Tibial nerve (tissue), 4 donors: Measurements from ENCODE around the gene PARM1. TPM values are rescaled to one million over a fixed set of nuclear protein-coding genes. Genes with fewer than 3 reads are reported as not detected.

Experiments
- DNase-seq, 2 donors: peaks; one replicate each; pipeline ENCODE4 v3.0.0-alpha.2; 2019; ENCODE audit warnings: low spot score in 2 of 2
- H3K27ac ChIP-seq, 4 donors: fragments of 200-600 bp; sonication (generic) in 3 of 4; one replicate each; pipeline ENCODE4 v1.5.1; 2017 to 2019; ENCODE audit warnings: mild to moderate bottlenecking in 1 of 4
- H3K27me3 ChIP-seq, 2 donors: fragments of 200-600 bp; sonication (generic) in 1 of 2; one replicate each; pipeline versions ENCODE4 v1.5.1 to v1.6.0; 2017 to 2019
- H3K36me3 ChIP-seq, 3 donors: fragments of 200-600 bp; sonication (generic); one replicate each; pipeline ENCODE4 v1.5.1; 2018 to 2019
- H3K4me1 ChIP-seq, 4 donors: fragments of 200-600 bp; sonication (generic) in 3 of 4; one replicate each; pipeline ENCODE4 v1.5.1; 2017 to 2019
- H3K4me3 ChIP-seq, 4 donors: fragments of 200-600 bp; sonication (generic) in 3 of 4; one replicate each; pipeline ENCODE4 v1.5.1; 2017 to 2019; ENCODE audit warnings: mild to moderate bottlenecking in 1 of 4, moderate library complexity in 1 of 4
- H3K9me3 ChIP-seq, 4 donors: fragments of 200-600 bp; sonication (generic) in 3 of 4; one replicate each; pipeline ENCODE4 v1.5.1; 2017 to 2019
- EP300 ChIP-seq, 2 donors: sonication (generic); formaldehyde crosslinking; IDR thresholded peaks; one replicate each; pipeline ENCODE4 v1.6.1; 2017; ENCODE audit warnings: antibody characterized with exemption in 2 of 2, mild to moderate bottlenecking in 1 of 2
- POLR2A ChIP-seq, 2 donors: fragments of 450-650 bp; IDR thresholded peaks; one replicate each; pipeline ENCODE4 v1.6.1; 2017; ENCODE audit warnings: antibody characterized with exemption in 2 of 2, mild to moderate bottlenecking in 2 of 2, moderate library complexity in 2 of 2
- WGBS, 2 donors: methylation state at CpG; one replicate each; pipeline ENCODE4 v1.1.5; 2018; 5-methylcytosine and 5-hydroxymethylcytosine counted together
- total RNA-seq, 4 donors: library from RNA; depleted of rRNA; stranded (reverse); fragments of >200 nt; gene quantifications; one replicate each; pipeline ENCODE4 v1.1.0, GENCODE V29; 2016
- TF ChIP-seq, protein P1 (sequence below), 5 experiments: fragments of 200-600 bp in 3 of 5; fragments of 450-650 bp in 2 of 5; sonication (generic) in 3 of 5; IDR thresholded peaks; one replicate each; pipeline ENCODE4 v1.5.1; 2016 to 2019; ENCODE audit warnings: antibody characterized with exemption in 5 of 5, mild to moderate bottlenecking in 3 of 5, moderate library complexity in 2 of 5

PARM1 gene
- total RNA-seq, 4 donors from 2014 or later = 10.0 to 23.8 (median 20.9) TPM

DNA sequence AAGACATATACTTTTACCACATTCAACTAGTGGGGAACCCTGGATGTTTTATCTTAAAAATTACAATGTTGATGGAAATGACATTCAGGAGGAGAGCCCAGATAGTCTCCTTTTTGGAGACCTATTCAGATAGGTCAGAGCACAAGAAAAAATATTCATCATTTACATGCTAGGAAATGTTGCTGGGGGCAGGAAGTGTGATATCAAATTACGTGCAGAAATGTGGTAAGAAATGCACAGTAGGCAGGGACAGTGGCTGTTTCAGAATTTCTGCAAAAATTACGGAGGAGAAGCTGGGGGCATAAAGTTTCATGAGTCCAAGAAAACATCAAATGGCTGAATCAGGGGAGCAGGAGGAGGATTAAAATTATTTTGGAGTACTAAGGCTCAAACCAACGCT lies 8.2 kb downstream of the PARM1 start:
- H3K9me3 ChIP-seq = no peaks in the 10 kb centered on the region
- no peak for TF ChIP-seq EP300 (IDR thresholded peaks at IDR 0.05)
- TF ChIP-seq, protein P1, sequence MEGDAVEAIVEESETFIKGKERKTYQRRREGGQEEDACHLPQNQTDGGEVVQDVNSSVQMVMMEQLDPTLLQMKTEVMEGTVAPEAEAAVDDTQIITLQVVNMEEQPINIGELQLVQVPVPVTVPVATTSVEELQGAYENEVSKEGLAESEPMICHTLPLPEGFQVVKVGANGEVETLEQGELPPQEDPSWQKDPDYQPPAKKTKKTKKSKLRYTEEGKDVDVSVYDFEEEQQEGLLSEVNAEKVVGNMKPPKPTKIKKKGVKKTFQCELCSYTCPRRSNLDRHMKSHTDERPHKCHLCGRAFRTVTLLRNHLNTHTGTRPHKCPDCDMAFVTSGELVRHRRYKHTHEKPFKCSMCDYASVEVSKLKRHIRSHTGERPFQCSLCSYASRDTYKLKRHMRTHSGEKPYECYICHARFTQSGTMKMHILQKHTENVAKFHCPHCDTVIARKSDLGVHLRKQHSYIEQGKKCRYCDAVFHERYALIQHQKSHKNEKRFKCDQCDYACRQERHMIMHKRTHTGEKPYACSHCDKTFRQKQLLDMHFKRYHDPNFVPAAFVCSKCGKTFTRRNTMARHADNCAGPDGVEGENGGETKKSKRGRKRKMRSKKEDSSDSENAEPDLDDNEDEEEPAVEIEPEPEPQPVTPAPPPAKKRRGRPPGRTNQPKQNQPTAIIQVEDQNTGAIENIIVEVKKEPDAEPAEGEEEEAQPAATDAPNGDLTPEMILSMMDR (IDR thresholded peaks at IDR 0.05) = no peak
- no peak for TF ChIP-seq POLR2A (IDR thresholded peaks at IDR 0.05)
- no peak for DNase-seq
- no peak overlapping the region for H3K27ac ChIP-seq
- WGBS, 2 donors = 62 to 64% methylated on average over 3 of the region's 3 CpGs
- no peak overlapping the region for H3K4me3 ChIP-seq
- H3K27me3 ChIP-seq = no peaks in the 10 kb centered on the region
- H3K36me3 ChIP-seq = no peaks in the 10 kb centered on the region
- no peaks in the 10 kb centered on the region for H3K4me1 ChIP-seq

DNA sequence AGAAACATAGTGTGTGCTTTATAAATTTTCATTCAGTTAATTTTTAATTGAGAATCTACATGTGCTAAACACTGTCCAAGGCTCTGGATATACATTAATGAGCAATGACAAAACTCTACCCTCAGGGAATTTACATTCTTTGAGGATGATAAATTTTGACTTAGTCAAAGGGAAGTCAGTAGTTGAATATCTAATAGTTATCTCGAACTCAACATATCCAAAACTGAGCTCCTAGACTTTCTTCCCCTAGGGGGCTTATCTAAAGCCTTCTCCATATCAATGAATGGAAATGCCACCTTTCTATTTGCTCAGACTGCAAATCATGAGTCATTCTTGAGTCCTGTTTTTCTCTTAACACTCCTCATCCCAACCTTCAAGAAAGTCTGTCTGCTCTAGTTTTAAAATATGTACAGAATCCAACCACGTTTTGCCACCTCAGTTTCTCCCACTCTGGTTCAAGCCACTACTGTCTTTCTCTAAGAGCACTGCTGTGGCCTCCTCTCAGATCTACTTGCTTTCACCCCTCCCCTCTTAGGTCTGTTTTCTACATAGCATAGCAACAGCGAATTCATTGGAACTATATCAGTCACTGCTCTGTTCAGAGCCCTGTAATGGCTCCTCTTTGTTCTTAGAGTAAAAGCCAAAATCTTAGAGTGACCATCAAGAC lies 9.5 kb downstream of the PARM1 start:
- DNase-seq = no peak
- no peak overlapping the region for H3K27ac ChIP-seq

DNA sequence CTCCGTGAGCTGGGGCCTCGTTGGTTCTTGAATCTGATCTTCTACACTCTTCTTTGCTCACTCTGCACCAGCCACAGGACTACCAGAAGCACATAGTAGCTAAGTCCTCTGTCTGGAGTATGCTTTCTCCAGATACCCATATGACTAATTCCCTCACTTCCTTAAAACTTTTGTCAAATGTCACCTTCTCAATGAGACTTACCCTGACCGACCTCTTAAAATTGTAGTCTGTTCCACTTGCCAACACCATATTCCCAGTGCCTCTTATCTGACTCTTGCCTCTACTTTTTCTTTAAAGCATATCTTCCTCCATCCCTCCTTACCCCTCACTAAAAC lies 10.0 kb downstream of the PARM1 start:
- Histone ChIP-seq H3K36me3 (no peaks in the 10 kb centered on the region), H3K4me1 (no peaks in the 10 kb centered on the region), H3K27me3 (no peaks in the 10 kb centered on the region), H3K4me3 (no peak overlapping the region), H3K9me3 (no peaks in the 10 kb centered on the region), H3K27ac (no peak overlapping the region)
- DNase-seq = no peak
- 74 to 85% methylated on average over 3 of the region's 3 CpGs for WGBS, 2 donors
- TF ChIP-seq EP300 (IDR thresholded peaks at IDR 0.05) (no peak), POLR2A (IDR thresholded peaks at IDR 0.05) (no peak)
- TF ChIP-seq, protein P1 (IDR thresholded peaks at IDR 0.05) = no peak

More for the DNA sequence above, 9.5 kb downstream of the PARM1 start:
- Histone ChIP-seq H3K36me3 (no peaks in the 10 kb centered on the region), H3K4me3 (no peak overlapping the region), H3K4me1 (no peaks in the 10 kb centered on the region), H3K9me3 (no peaks in the 10 kb centered on the region), H3K27me3 (no peaks in the 10 kb centered on the region)
- WGBS, 2 donors = 77 to 84% methylated on average over 3 of the region's 3 CpGs
- TF ChIP-seq EP300 (IDR thresholded peaks at IDR 0.05) (no peak), POLR2A (IDR thresholded peaks at IDR 0.05) (no peak)
- TF ChIP-seq, protein P1 (IDR thresholded peaks at IDR 0.05) = no peak

DNA sequence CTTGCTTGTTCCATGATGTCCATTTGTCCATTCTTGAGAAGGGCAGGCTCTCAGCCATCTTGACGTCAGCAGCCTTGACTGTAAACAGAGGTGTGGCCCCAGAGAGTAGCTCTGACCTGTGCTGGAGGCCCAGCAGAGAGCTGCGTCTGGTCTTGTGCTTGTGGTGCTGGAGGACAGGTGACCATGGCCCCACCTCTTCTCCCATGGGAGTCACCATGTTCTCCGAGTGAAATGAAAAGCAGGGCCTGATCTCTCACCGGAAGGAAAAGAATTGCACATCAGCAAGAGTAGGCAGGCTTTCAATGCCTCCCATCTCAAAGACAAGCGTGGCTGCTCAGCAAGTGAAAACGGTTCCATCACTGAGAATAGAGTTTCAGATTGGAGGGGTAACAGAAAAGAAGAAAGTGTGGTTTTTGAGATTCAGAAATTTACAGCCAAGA lies 11.5 kb downstream of the PARM1 start:
- Histone ChIP-seq H3K4me1 (no peaks in the 10 kb centered on the region), H3K27me3 (no peaks in the 10 kb centered on the region), H3K4me3 (no peak overlapping the region), H3K36me3 (no peaks in the 10 kb centered on the region), H3K9me3 (no peaks in the 10 kb centered on the region), H3K27ac (no peak overlapping the region)
- DNase-seq = no peak
- WGBS, 2 donors = 63 to 76% methylated on average over 6 of the region's 6 CpGs
- TF ChIP-seq POLR2A (IDR thresholded peaks at IDR 0.05) (no peak), EP300 (IDR thresholded peaks at IDR 0.05) (no peak)

DNA sequence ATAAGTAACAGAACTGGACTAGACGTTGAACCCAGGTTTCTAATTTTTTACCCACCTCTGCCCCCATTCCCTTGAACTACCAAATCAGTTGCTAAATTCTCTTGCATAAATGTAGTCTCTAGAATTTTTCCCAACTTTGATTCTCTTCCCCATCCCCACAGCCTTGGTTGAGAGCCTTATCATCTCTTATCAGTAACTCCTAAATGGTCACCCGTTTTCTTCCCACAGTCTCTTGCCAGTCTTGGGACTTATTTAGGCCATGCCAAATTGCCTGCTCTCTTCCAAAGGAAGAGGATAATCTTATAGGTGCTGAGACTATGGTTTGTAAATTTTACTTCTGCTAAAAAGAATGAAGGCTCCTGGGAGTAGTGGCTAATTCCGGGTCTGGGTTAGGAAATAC lies 13.3 kb downstream of the PARM1 start:
- TF ChIP-seq POLR2A (IDR thresholded peaks at IDR 0.05) (no peak), EP300 (IDR thresholded peaks at IDR 0.05) (no peak)
- TF ChIP-seq, protein P1 (IDR thresholded peaks at IDR 0.05) = no peak
- no peak overlapping the region for H3K27ac ChIP-seq

More for the DNA sequence above, 13.3 kb downstream of the PARM1 start:
- no peak for DNase-seq
- H3K36me3 ChIP-seq = no peaks in the 10 kb centered on the region
- H3K9me3 ChIP-seq = no peaks in the 10 kb centered on the region
- no peaks in the 10 kb centered on the region for H3K4me1 ChIP-seq
- no peaks in the 10 kb centered on the region for H3K27me3 ChIP-seq
- 77 to 80% methylated on average over 3 of the region's 3 CpGs for WGBS, 2 donors
- no peak overlapping the region for H3K4me3 ChIP-seq
